GM23338 (cell line): ENCODE measurements around the gene RBM46. TPM values are rescaled to one million over a fixed set of nuclear protein-coding genes. Genes with fewer than 3 reads are reported as not detected.

Experiments
- ATAC-seq: fragments of 200-7000 bp; cut with Tn5 transposase; 3 replicates; pipeline ENCODE4 v1.9.1; 2020
- DNase-seq: peaks from one replicate; pipeline ENCODE4 v3.0.0-alpha.2; 2015; ENCODE audit warnings: low spot score
- H2AFZ ChIP-seq: fragments of 200-600 bp; sonication (generic); 2 replicates; pipeline ENCODE4 v1.8.0; 2016; ENCODE audit warnings: antibody characterized with exemption, mild to moderate bottlenecking, moderate library complexity
- H3F3A ChIP-seq: fragments of 200-600 bp; sonication (generic); replicated peaks from 2 replicates; pipeline ENCODE4 v1.8.0; 2017; ENCODE audit warnings: antibody characterized with exemption, mixed run types, low read depth
- H3K27ac ChIP-seq: fragments of 200-600 bp; sonication (generic); 2 replicates; pipeline ENCODE4 v1.6.1; 2016; ENCODE audit warnings: low read depth
- H3K27me3 ChIP-seq: fragments of 200-600 bp; sonication (generic); 2 replicates; pipeline ENCODE4 v1.8.0; 2016; ENCODE audit warnings: mild to moderate bottlenecking, mixed run types, moderate library complexity; ENCODE audit not compliant: insufficient read depth
- H3K36me3 ChIP-seq: fragments of 200-600 bp; sonication (generic); 2 replicates; pipeline ENCODE4 v1.8.0; 2016; ENCODE audit warnings: mild to moderate bottlenecking; ENCODE audit not compliant: insufficient read depth
- H3K4me1 ChIP-seq: fragments of 200-600 bp; sonication (generic); 2 replicates; pipeline ENCODE4 v1.8.0; 2016; ENCODE audit warnings: mild to moderate bottlenecking, moderate library complexity; ENCODE audit not compliant: insufficient read depth
- H3K4me2 ChIP-seq: fragments of 200-600 bp; sonication (generic); 2 replicates; pipeline ENCODE4 v1.7.1; 2017; ENCODE audit warnings: mixed run types
- H3K4me3 ChIP-seq: fragments of 200-600 bp; sonication (generic); 2 replicates; pipeline ENCODE4 v1.6.1; 2016; ENCODE audit warnings: mixed run types
- H3K79me2 ChIP-seq: fragments of 200-600 bp; sonication (generic); replicated peaks from 2 replicates; pipeline ENCODE4 v1.8.0; 2017; ENCODE audit warnings: mild to moderate bottlenecking; ENCODE audit not compliant: insufficient read depth
- H3K9me2 ChIP-seq: fragments of 200-600 bp; sonication (generic); 2 replicates; pipeline ENCODE4 v1.8.0; 2017; ENCODE audit not compliant: insufficient read depth
- H4K20me1 ChIP-seq: fragments of 200-600 bp; sonication (generic); replicated peaks from 2 replicates; pipeline ENCODE4 v1.8.0; 2017; ENCODE audit warnings: mild to moderate bottlenecking; ENCODE audit not compliant: insufficient read depth
- H3K27ac Mint-ChIP-seq: 2 replicates; pipeline ENCODE4 v1.8.0; 2020; ENCODE audit warnings: inconsistent platforms, mild to moderate bottlenecking, moderate library complexity, mixed read lengths
- H3K27me3 Mint-ChIP-seq: 3 replicates; pipeline ENCODE4 v1.8.0; 2022; ENCODE audit warnings: low read depth, mild to moderate bottlenecking, moderate library complexity, mixed read lengths, inconsistent platforms; ENCODE audit not compliant: insufficient read depth, poor library complexity
- H3K36me3 Mint-ChIP-seq: 3 replicates; pipeline ENCODE4 v1.8.0; 2021; ENCODE audit warnings: low read depth, mild to moderate bottlenecking, inconsistent platforms, moderate library complexity, mixed read lengths
- H3K4me1 Mint-ChIP-seq: 3 replicates; pipeline ENCODE4 v1.8.0; 2020; ENCODE audit warnings: mild to moderate bottlenecking, inconsistent platforms, mixed read lengths
- H3K4me3 Mint-ChIP-seq: 3 replicates; pipeline ENCODE4 v1.8.0; 2021; ENCODE audit warnings: moderate library complexity, mild to moderate bottlenecking, inconsistent platforms, mixed read lengths
- H3K9me3 Mint-ChIP-seq: 3 replicates; pipeline ENCODE4 v1.8.0; 2020; ENCODE audit warnings: moderate library complexity, mild to moderate bottlenecking, inconsistent platforms, mixed read lengths
- CREB1 ChIP-seq: fragments of 250-450 bp; sonication (Bioruptor Pico); IDR thresholded peaks from 2 replicates; pipeline ENCODE4 v1.5.0; 2020; ENCODE audit warnings: low read depth, mild to moderate bottlenecking, moderate library complexity
- ETS1 ChIP-seq: IDR thresholded peaks from 2 replicates; pipeline ENCODE4 v1.6.1; 2016; ENCODE audit warnings: antibody characterized with exemption
- REST ChIP-seq: IDR thresholded peaks from one replicate; pipeline ENCODE4 v1.6.1; 2018; ENCODE audit warnings: antibody characterized with exemption; ENCODE audit not compliant: unreplicated experiment
- long read RNA-seq: library from polyadenylated mRNA; unstranded; transcript quantifications from one replicate; pipeline ENCODE4 v2.0.0, GENCODE V29; 2020; ENCODE audit not compliant: unreplicated experiment
- polyA plus RNA-seq: library from polyadenylated mRNA; unstranded; fragments of >200 nt; fragmentation: Nextera tagmentation; extraction: Ambion mirVana; gene quantifications from 2 replicates; pipeline ENCODE4 v1.2.1, GENCODE V29; 2016
- total RNA-seq: library from RNA; depleted of rRNA; stranded (reverse); fragments of >200 nt; shearing (Covaris generic); gene quantifications from 2 replicates; pipeline ENCODE4 v1.2.3, GENCODE V29; 2014; rRNA removed
- TF ChIP-seq, protein P1 (sequence below): fragments of 250-450 bp; sonication (Bioruptor Pico); IDR thresholded peaks from 2 replicates; pipeline ENCODE4 v1.5.0; 2020; ENCODE audit warnings: mild to moderate bottlenecking, moderate library complexity

RBM46 gene, protein sequence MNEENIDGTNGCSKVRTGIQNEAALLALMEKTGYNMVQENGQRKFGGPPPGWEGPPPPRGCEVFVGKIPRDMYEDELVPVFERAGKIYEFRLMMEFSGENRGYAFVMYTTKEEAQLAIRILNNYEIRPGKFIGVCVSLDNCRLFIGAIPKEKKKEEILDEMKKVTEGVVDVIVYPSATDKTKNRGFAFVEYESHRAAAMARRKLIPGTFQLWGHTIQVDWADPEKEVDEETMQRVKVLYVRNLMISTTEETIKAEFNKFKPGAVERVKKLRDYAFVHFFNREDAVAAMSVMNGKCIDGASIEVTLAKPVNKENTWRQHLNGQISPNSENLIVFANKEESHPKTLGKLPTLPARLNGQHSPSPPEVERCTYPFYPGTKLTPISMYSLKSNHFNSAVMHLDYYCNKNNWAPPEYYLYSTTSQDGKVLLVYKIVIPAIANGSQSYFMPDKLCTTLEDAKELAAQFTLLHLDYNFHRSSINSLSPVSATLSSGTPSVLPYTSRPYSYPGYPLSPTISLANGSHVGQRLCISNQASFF
- total RNA-seq (22.1 and 22.9 TPM in 2 replicates), polyA plus RNA-seq (33.4 and 42.4 TPM in 2 replicates)
- long read RNA-seq, result 0 reads

- peak within 1 kb of the TSS; percentile 78 for H2AFZ ChIP-seq
- H3K27me3 ChIP-seq, result no peaks in the 10 kb centered on the region
- H3K9me2 ChIP-seq, result no peaks in the 10 kb centered on the region
- H3K79me2 ChIP-seq, result peaks cover 40% of the 10 kb centered on the region; the same call in 1 of the 2 replicates
- H3K4me1 ChIP-seq, result no peaks in the 10 kb centered on the region
- H3K4me3 ChIP-seq, result peak within 1 kb of the TSS; percentile 49
- peak within 1 kb of the TSS; percentile 52 for H3K4me2 ChIP-seq
- no peaks in the 10 kb centered on the region; the same call in 2 of the 3 replicates for H3K9me3 Mint-ChIP-seq
- ATAC-seq (peak; percentile 86), DNase-seq (peak; percentile 78)
- H3K27me3 Mint-ChIP-seq, result peaks cover 4% of the 10 kb centered on the region
- no peaks in the 10 kb centered on the region for H3K4me1 Mint-ChIP-seq
- peak within 1 kb of the TSS; percentile 27; the same call in 1 of the 3 replicates for H3K4me3 Mint-ChIP-seq
- no peaks in the 10 kb centered on the region for H3K36me3 Mint-ChIP-seq
- H3K36me3 ChIP-seq, result no peaks in the 10 kb centered on the region
- no peaks in the 10 kb centered on the region; the same call in 1 of the 2 replicates for H4K20me1 ChIP-seq
- H3K27ac ChIP-seq, result no peak within 1 kb of the TSS
- no peaks in the 10 kb centered on the region for H3F3A ChIP-seq
- H3K27ac Mint-ChIP-seq, result 0 out of 2 replicates have a peak within 1 kb of the TSS, but pooled peaks have one; percentile 20
- TF ChIP-seq ETS1, result no peak
- TF ChIP-seq REST, result no peak
- TF ChIP-seq, protein P1, sequence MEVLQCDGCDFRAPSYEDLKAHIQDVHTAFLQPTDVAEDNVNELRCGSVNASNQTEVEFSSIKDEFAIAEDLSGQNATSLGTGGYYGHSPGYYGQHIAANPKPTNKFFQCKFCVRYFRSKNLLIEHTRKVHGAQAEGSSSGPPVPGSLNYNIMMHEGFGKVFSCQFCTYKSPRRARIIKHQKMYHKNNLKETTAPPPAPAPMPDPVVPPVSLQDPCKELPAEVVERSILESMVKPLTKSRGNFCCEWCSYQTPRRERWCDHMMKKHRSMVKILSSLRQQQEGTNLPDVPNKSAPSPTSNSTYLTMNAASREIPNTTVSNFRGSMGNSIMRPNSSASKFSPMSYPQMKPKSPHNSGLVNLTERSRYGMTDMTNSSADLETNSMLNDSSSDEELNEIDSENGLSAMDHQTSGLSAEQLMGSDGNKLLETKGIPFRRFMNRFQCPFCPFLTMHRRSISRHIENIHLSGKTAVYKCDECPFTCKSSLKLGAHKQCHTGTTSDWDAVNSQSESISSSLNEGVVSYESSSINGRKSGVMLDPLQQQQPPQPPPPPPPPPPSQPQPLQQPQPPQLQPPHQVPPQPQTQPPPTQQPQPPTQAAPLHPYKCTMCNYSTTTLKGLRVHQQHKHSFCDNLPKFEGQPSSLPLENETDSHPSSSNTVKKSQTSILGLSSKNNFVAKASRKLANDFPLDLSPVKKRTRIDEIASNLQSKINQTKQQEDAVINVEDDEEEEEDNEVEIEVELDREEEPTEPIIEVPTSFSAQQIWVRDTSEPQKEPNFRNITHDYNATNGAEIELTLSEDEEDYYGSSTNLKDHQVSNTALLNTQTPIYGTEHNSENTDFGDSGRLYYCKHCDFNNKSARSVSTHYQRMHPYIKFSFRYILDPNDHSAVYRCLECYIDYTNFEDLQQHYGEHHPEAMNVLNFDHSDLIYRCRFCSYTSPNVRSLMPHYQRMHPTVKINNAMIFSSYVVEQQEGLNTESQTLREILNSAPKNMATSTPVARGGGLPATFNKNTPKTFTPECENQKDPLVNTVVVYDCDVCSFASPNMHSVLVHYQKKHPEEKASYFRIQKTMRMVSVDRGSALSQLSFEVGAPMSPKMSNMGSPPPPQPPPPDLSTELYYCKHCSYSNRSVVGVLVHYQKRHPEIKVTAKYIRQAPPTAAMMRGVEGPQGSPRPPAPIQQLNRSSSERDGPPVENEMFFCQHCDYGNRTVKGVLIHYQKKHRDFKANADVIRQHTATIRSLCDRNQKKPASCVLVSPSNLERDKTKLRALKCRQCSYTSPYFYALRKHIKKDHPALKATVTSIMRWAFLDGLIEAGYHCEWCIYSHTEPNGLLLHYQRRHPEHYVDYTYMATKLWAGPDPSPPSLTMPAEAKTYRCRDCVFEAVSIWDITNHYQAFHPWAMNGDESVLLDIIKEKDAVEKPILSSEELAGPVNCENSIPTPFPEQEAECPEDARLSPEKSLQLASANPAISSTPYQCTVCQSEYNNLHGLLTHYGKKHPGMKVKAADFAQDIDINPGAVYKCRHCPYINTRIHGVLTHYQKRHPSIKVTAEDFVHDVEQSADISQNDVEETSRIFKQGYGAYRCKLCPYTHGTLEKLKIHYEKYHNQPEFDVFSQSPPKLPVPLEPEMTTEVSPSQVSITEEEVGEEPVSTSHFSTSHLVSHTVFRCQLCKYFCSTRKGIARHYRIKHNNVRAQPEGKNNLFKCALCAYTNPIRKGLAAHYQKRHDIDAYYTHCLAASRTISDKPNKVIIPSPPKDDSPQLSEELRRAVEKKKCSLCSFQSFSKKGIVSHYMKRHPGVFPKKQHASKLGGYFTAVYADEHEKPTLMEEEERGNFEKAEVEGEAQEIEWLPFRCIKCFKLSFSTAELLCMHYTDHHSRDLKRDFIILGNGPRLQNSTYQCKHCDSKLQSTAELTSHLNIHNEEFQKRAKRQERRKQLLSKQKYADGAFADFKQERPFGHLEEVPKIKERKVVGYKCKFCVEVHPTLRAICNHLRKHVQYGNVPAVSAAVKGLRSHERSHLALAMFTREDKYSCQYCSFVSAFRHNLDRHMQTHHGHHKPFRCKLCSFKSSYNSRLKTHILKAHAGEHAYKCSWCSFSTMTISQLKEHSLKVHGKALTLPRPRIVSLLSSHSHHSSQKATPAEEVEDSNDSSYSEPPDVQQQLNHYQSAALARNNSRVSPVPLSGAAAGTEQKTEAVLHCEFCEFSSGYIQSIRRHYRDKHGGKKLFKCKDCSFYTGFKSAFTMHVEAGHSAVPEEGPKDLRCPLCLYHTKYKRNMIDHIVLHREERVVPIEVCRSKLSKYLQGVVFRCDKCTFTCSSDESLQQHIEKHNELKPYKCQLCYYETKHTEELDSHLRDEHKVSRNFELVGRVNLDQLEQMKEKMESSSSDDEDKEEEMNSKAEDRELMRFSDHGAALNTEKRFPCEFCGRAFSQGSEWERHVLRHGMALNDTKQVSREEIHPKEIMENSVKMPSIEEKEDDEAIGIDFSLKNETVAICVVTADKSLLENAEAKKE, result no peak
- TF ChIP-seq CREB1 (CRISPR knock-in tag), result no peak
Observed at GRCh38 chr4:154781126-154781982, at the start of gene RBM46. RBM46 (plus strand) TSS chr4:154781272; CDS start chr4:154796753, 15,481 bp downstream.
